ENCODE results near the gene USP34.

DNA sequence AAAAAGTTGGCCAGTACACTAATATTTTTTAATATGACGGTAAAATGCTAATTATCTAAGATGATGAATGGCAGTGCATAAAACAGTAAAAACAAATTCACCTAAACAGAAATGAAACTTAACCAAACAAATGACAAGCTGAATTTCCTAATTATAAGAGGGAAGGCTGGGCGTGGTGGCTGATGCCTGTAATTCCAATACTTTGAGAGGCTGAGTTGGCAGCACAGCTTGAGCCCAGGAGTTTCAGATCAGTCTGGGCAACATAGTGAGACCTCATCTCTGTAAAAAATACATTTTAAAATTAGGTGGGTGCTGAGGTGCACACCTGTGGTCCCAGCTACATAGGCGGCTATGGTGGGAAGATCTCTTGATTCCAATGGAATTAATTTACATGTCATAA, 120.1 kb downstream of the USP34 start:
- TF ChIP-seq, protein P1, sequence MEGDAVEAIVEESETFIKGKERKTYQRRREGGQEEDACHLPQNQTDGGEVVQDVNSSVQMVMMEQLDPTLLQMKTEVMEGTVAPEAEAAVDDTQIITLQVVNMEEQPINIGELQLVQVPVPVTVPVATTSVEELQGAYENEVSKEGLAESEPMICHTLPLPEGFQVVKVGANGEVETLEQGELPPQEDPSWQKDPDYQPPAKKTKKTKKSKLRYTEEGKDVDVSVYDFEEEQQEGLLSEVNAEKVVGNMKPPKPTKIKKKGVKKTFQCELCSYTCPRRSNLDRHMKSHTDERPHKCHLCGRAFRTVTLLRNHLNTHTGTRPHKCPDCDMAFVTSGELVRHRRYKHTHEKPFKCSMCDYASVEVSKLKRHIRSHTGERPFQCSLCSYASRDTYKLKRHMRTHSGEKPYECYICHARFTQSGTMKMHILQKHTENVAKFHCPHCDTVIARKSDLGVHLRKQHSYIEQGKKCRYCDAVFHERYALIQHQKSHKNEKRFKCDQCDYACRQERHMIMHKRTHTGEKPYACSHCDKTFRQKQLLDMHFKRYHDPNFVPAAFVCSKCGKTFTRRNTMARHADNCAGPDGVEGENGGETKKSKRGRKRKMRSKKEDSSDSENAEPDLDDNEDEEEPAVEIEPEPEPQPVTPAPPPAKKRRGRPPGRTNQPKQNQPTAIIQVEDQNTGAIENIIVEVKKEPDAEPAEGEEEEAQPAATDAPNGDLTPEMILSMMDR (IDR thresholded peaks at IDR 0.05; ENCODE audit: low read depth, low read length) = no peak
- TF ChIP-seq, protein P2, sequence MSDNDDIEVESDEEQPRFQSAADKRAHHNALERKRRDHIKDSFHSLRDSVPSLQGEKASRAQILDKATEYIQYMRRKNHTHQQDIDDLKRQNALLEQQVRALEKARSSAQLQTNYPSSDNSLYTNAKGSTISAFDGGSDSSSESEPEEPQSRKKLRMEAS (IDR thresholded peaks at IDR 0.05; ENCODE audit: low read depth, low read length) = no peak
- TF ChIP-seq POLR2A (IDR thresholded peaks at IDR 0.05; ENCODE audit: extremely low read depth, insufficient read length) = no peak
- no peak for TF ChIP-seq MYC (IDR thresholded peaks at IDR 0.05; ENCODE audit: low read depth, low read length)

Measured in NB4 (cell line).